Neural cell (in vitro differentiated cells): Measurements from ENCODE around the gene HDAC1.

Experiments
- EP300 ChIP-seq: fragments of 450-650 bp; conservative IDR thresholded peaks from 2 replicates; pipeline ENCODE4 v1.6.1; 2014; ENCODE audit warnings: antibody characterized with exemption, mild to moderate bottlenecking, moderate library complexity; ENCODE audit not compliant: poor library complexity, severe bottlenecking
- EZH2 ChIP-seq: fragments of 200-600, 300-800 bp; shearing (Covaris generic), sonication (generic); IDR thresholded peaks from 2 replicates; pipeline ENCODE4 v1.6.1; 2014; ENCODE audit warnings: antibody characterized with exemption, low read length, borderline replicate concordance, mild to moderate bottlenecking; ENCODE audit not compliant: insufficient read depth, poor library complexity, severe bottlenecking
- POLR2AphosphoS5 ChIP-seq: IDR thresholded peaks from 2 replicates; pipeline ENCODE4 v1.6.1; 2012
- REST ChIP-seq: IDR thresholded peaks from 2 replicates; pipeline ENCODE4 v1.6.1; 2012; ENCODE audit warnings: borderline replicate concordance
- SMC3 ChIP-seq: fragments of 450-650 bp; conservative IDR thresholded peaks from 2 replicates; pipeline ENCODE4 v1.6.1; 2014; ENCODE audit warnings: antibody characterized with exemption, mild to moderate bottlenecking, moderate library complexity; ENCODE audit not compliant: poor library complexity
- TF ChIP-seq, protein P1 (sequence below): fragments of 450-650 bp; IDR thresholded peaks from 2 replicates; pipeline ENCODE4 v1.5.1; 2014; ENCODE audit warnings: antibody characterized with exemption, mild to moderate bottlenecking, moderate library complexity; ENCODE audit not compliant: poor library complexity, severe bottlenecking

DNA sequence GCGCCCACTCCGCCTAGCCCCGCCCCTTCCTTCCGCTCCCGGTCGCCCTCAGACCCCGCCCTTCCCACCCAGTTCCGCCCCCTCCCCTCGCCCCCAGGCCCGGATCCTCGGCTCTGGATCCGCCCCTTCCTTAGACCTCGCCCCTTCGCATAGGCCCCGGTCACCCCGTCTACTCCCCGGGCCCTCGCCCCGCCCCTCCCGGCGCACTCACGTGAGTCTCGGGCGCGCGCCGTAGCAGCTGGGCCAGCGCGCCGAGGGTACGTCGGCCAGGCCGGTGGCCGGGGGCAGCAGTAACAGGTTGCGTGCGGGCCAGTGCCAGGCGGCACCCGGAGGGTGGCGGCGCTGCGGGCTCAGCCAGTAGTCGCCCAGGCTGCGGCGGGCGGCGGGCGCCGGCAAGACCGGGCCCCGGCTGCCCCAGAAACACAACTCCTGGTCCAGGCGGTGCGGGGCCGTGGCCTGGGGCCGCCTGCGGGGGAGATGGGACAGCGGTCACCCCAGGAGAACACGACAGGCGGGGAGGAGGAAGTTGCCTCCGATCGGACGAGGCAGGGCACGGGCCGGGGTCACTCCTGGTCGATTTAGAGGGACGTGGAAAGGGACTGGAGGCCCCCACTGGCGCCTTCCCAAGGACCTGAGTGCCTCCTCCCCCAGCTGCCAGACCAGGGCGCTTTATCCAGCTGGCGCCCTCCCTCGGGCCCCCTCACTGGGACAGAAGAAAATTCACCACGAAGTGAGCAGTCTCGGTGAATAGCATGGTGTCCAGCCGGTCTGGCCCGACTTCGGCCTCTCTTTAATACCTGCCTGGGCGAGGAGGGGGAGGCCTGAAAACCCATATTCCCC lies 59.7 kb downstream of the HDAC1 start:
- TF ChIP-seq, protein P1, sequence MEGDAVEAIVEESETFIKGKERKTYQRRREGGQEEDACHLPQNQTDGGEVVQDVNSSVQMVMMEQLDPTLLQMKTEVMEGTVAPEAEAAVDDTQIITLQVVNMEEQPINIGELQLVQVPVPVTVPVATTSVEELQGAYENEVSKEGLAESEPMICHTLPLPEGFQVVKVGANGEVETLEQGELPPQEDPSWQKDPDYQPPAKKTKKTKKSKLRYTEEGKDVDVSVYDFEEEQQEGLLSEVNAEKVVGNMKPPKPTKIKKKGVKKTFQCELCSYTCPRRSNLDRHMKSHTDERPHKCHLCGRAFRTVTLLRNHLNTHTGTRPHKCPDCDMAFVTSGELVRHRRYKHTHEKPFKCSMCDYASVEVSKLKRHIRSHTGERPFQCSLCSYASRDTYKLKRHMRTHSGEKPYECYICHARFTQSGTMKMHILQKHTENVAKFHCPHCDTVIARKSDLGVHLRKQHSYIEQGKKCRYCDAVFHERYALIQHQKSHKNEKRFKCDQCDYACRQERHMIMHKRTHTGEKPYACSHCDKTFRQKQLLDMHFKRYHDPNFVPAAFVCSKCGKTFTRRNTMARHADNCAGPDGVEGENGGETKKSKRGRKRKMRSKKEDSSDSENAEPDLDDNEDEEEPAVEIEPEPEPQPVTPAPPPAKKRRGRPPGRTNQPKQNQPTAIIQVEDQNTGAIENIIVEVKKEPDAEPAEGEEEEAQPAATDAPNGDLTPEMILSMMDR, result no peak
- TF ChIP-seq EP300 (no peak), SMC3 (peak; percentile 51), POLR2AphosphoS5 (peak; percentile 94), REST (no peak), EZH2 (no peak)
